AG04449 (cell line): Measurements from ENCODE around the gene RAB44.

Experiments used
- CTCF ChIA-PET: fragments of 350-600 bp; formaldehyde crosslinking; extraction: SDS; loops from one replicate; lab custom pipeline; 2021; ENCODE audit warnings: antibody characterized with exemption; lab: Yijun Ruan, JAX
- POLR2A ChIA-PET: fragments of 400-600, 350-600 bp; formaldehyde crosslinking; extraction: SDS; loops from one replicate; lab custom pipeline; 2020; ENCODE audit warnings: antibody characterized with exemption, inconsistent platforms; lab: Yijun Ruan, JAX
- DNase-seq: peaks from one replicate; pipeline ENCODE4 v3.0.0-alpha.2; 2010; ENCODE audit warnings: low read depth, low spot score
- H3K4me3 ChIP-seq: 2 replicates; pipeline ENCODE4 v1.5.1; 2011; ENCODE audit warnings: low read depth, mild to moderate bottlenecking, control low read depth, low read length
- TF ChIP-seq, protein P1 (sequence below): IDR thresholded peaks from one replicate; pipeline ENCODE4 v1.5.1; 2011; ENCODE audit warnings: mild to moderate bottlenecking, moderate library complexity, low read length, control low read depth, inconsistent platforms; ENCODE audit not compliant: insufficient read depth; ENCODE audit errors: missing control alignments

Gene RAB44

DNA sequence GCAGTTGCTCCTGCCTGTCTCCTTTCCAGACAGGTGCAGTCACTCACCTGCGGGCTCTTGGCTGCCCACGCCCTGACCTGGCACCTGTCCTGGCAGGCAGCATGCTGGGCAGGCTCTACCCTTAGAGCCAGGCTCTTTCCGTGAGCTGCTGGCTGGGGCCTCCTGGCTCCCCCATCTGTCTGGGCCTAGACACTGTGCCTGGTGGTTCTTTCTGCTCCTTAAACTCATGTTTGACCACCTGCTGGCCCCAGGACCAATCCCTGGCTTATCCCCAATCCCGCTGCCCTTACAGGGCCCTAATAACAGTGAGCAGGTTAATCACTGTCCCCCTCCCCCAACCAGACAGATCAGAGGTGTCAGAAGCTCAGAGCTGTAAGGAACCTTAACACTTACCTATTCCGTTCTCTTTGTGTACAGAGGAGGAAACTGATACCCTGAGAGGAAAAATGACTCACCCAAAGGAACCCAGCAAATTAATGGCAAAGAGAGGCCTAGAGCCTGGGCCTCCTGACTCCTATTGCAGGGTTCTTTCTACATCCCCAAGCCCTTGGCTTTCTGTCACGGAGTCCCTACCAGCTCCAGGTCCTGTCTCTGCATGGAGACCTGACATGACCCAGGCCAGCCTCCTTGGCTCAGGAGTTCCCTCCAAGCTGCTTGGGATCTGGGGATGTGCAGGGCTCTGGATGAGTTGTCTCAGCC lies 54.7 kb downstream of the RAB44 start:
- no peak overlapping the region for H3K4me3 ChIP-seq
- TF ChIP-seq, protein P1, sequence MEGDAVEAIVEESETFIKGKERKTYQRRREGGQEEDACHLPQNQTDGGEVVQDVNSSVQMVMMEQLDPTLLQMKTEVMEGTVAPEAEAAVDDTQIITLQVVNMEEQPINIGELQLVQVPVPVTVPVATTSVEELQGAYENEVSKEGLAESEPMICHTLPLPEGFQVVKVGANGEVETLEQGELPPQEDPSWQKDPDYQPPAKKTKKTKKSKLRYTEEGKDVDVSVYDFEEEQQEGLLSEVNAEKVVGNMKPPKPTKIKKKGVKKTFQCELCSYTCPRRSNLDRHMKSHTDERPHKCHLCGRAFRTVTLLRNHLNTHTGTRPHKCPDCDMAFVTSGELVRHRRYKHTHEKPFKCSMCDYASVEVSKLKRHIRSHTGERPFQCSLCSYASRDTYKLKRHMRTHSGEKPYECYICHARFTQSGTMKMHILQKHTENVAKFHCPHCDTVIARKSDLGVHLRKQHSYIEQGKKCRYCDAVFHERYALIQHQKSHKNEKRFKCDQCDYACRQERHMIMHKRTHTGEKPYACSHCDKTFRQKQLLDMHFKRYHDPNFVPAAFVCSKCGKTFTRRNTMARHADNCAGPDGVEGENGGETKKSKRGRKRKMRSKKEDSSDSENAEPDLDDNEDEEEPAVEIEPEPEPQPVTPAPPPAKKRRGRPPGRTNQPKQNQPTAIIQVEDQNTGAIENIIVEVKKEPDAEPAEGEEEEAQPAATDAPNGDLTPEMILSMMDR: no peak
- POLR2A ChIA-PET: no interaction called here
- CTCF ChIA-PET: interaction anchor here (2.7 to 11.7 kb wide), 5 partner anchors 8 to 136 kb away, joined by 11 to 167 read pairs (median 43); no protein-coding TSS in a partner anchor
- DNase-seq: no peak

DNA sequence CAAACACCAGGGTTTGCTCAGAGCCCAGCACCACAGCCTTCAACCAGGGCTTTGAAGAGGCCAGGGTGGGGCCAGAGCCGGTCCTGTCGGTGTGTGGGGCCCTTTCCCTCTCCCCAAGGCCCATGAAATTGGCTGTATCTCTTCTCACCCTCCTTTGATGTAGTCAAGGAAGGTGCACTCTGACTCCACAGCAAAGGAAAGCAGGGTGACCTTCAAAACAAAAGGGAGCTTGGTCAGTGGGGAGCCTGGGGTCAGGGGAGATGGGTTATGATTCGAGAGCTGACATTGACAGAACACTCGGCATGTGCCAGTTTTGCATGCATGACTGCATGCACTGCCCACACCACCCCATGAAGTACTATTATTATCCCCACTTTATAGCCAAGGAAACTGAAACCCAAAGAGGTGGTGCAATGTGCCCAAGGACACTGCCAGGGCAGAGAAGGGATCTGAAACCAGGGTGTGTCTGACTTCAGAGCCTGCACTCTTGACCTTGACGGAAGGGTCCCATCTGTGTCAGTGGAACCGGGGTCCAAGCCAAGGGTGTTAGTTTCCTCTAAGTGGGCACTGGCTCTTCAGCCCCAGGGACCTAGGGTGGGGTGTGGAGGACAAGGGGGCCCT lies 55.4 kb downstream of the RAB44 start:
- TF ChIP-seq, protein P1: no peak
- no peak for DNase-seq
- POLR2A ChIA-PET: no interaction called here
- H3K4me3 ChIP-seq: no peak overlapping the region
- CTCF ChIA-PET: interaction anchor here (1.0 to 11.7 kb wide), 7 partner anchors 8 to 143 kb away, joined by 3 to 167 read pairs (median 20); no protein-coding TSS in a partner anchor

DNA sequence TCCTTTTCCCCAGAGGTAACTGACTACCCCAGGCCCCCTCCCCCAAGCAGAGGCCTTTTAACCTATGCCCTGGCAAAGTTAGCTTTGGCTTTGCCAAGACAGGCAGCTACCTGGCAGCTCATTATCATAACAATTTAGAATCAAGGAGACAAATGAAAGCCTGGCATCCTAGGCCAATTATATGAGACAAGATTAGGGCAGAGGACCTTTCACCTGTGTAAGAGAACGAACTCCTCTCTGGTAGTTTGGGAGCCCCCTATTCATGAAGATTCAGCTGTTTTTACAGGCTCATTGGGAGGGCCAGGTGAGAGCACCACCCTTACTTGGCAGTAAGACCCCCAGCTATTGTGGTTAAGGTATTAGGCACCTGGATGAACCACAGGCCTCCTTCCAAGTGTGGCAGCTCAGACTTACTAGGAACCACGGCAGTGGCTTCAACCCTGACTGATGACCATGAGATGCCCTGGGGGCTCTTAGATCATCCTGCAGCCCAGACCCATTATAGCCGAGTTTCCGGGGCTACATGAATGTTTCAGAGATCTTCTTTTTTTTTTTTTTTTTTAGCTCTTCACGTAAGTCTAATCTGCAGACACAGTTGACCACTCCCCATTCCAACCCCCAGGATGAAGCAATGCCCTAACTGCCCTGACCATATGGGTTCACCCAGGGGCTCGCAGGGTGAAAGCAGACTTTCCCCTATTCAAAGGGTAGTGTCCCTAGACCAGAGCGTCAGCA lies 56.2 kb downstream of the RAB44 start:
- H3K4me3 ChIP-seq: no peak overlapping the region
- ChIA-PET POLR2A (no interaction called here), CTCF (interaction anchor here (1.0 to 11.7 kb wide), 7 partner anchors 13 to 144 kb away, joined by 3 to 167 read pairs (median 11); no protein-coding TSS in a partner anchor)
- TF ChIP-seq, protein P1: no peak
- DNase-seq: no peak

DNA sequence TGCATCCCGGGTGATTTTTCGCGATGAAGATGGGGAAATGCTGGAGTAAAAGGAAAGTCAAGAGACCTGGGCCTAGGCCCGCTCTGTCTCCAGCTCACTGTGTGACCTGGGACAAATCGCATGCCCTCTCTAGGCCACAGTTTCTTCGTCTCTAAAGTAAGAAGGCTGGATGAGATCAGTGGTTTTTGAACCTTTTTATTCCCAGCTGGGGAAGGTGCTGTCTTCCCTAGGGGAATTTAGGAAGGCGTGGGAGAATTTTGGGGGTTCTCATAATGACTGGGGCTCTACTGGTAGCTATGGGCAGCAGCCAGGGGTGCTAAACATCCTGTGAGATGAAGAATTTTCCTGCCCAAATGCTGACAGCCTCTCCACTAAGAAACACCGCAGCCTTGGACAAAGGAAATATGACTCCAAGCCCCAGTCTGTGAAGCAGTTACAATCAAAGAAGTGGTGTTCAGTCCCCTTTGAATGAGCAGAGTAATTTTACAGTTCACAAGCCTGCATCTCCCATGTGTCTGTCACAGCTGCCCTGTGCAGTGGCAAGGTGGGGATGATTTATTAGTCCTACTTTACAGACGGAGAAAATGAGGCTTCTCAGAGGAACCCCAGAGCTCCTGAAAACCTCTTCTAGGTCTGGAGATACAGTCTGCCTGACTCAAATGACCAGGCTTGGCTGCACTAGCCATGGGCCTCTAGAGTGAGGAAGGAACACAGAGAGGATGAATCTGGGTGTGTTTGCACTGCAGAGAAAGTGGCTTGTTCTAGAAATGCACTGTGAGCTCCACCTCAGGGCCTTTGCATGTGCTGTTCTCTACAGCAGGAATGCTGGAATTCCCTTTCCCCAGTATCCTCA lies 57.2 kb downstream of the RAB44 start:
- ChIA-PET CTCF (interaction anchor here (0.6 to 11.7 kb wide), 8 partner anchors 12 to 138 kb away, joined by 4 to 167 read pairs (median 7); no protein-coding TSS in a partner anchor), POLR2A (interaction anchor here (1.0 kb wide), 1 partner anchor 76 kb away, joined by 4 read pairs; the partner anchor contains the start of gene CDKN1A)
- H3K4me3 ChIP-seq: no peak overlapping the region
- TF ChIP-seq, protein P1: no peak
- DNase-seq: no peak

GRCh38 chr6:36755435-36756348 lies 58.1 kb downstream of the RAB44 start:
- H3K4me3 ChIP-seq: no peak overlapping the region
- ChIA-PET POLR2A (interaction anchor here (1.0 kb wide), 1 partner anchor 77 kb away, joined by 4 read pairs; the partner anchor contains the start of gene CDKN1A), CTCF (interaction anchor here (0.6 to 11.7 kb wide), 10 partner anchors 11 to 263 kb away, joined by 3 to 167 read pairs (median 6); no protein-coding TSS in a partner anchor)
- no peak for DNase-seq
- TF ChIP-seq, protein P1: no peak
